GM12874 (cell line): ENCODE measurements around the gene TMPRSS6.

ENCODE experiments used
- CTCF ChIP-seq: IDR thresholded peaks from 2 replicates; pipeline ENCODE4 v1.5.1; 2011; ENCODE audit warnings: low read depth, mild to moderate bottlenecking, control low read depth, low read length, moderate library complexity; ENCODE audit not compliant: insufficient read depth

TMPRSS6 gene

GRCh38 chr22:37120569-37121340 lies 11.2 kb upstream of the TMPRSS6 start:
- TF ChIP-seq CTCF, result no peak

GRCh38 chr22:37119872-37120271 lies 10.4 kb upstream of the TMPRSS6 start:
- no peak for TF ChIP-seq CTCF

- TF ChIP-seq CTCF, result no peak
Measured at GRCh38 chr22:37118083-37118482, 8.6 kb upstream of the TMPRSS6 start.

GRCh38 chr22:37117092-37117491 lies 7.6 kb upstream of the TMPRSS6 start:
- TF ChIP-seq CTCF, result no peak

GRCh38 chr22:37115032-37115431 lies 5.5 kb upstream of the TMPRSS6 start:
- TF ChIP-seq CTCF, result no peak

- no peak for TF ChIP-seq CTCF
Measured at GRCh38 chr22:37113757-37114156, 4.2 kb upstream of the TMPRSS6 start.

- no peak for TF ChIP-seq CTCF
Measured at GRCh38 chr22:37112084-37112728, 2.7 kb upstream of the TMPRSS6 start.
